LNCaP clone FGC (cell line): ENCODE results near the gene KIF19.

Source experiments
- DNase-seq: peaks from one replicate; pipeline ENCODE4 v3.0.0-alpha.2; 2011; ENCODE audit warnings: low read depth
- H3K4me3 ChIP-seq: 2 replicates; pipeline ENCODE4 v1.5.1; 2011; ENCODE audit warnings: mild to moderate bottlenecking, low read depth, low read length, control low read depth
- CTCF ChIP-seq: IDR thresholded peaks from 2 replicates; pipeline ENCODE4 v1.5.1; 2012; ENCODE audit warnings: mild to moderate bottlenecking; ENCODE audit not compliant: control insufficient read depth, insufficient read depth; ENCODE audit errors: extremely low read depth

KIF19 gene

GRCh38 chr17:74369221-74369620 lies 43.2 kb downstream of the KIF19 start:
- no peak for TF ChIP-seq CTCF
- no peak for DNase-seq
- H3K4me3 ChIP-seq = no peak overlapping the region

GRCh38 chr17:74369665-74370490 lies 43.9 kb downstream of the KIF19 start:
- TF ChIP-seq CTCF = no peak
- no peak for DNase-seq

GRCh38 chr17:74371653-74372147 lies 45.7 kb downstream of the KIF19 start:
- DNase-seq = no peak
- no peak overlapping the region for H3K4me3 ChIP-seq
- TF ChIP-seq CTCF = no peak

More at GRCh38 chr17:74369665-74370490, 43.9 kb downstream of the KIF19 start:
- H3K4me3 ChIP-seq = no peak overlapping the region

- DNase-seq = no peak
- no peak overlapping the region for H3K4me3 ChIP-seq
- no peak for TF ChIP-seq CTCF
These were observed 46.4 kb downstream of the KIF19 start for GRCh38 chr17:74372426-74372825.

- no peak for DNase-seq
- TF ChIP-seq CTCF = no peak
- no peak overlapping the region for H3K4me3 ChIP-seq
These were observed 48.0 kb downstream of the KIF19 start for GRCh38 chr17:74373838-74374606.

GRCh38 chr17:74374858-74375257 lies 48.8 kb downstream of the KIF19 start:
- no peak for DNase-seq
- no peak overlapping the region for H3K4me3 ChIP-seq
- no peak for TF ChIP-seq CTCF
